Measurements from ENCODE around the gene SSB. TPM values are rescaled to one million over a fixed set of nuclear protein-coding genes. Genes with fewer than 3 reads are reported as not detected.

SSB gene
- total and polyA plus RNA-seq, 2 of the 13 experiments (the other 11 are each of a cell fraction or from before 2014, with no cell fraction given) = 109 to 208 TPM

GRCh38 chr2:169824373-169825333 lies 26.0 kb downstream of the SSB start, which contains the start of gene METTL5 (continued):
- TF ChIP-seq SNAPC4 (CRISPR knock-in tag; IDR thresholded peaks at IDR 0.05) = no peak
- TF ChIP-seq ZNF670 (CRISPR knock-in tag; IDR thresholded peaks at IDR 0.05; ENCODE audit: borderline replicate concordance) = peak; percentile 66; the same call in 1 of the 2 replicates
- no peak for TF ChIP-seq NFE2L2 (IDR thresholded peaks at IDR 0.05; ENCODE audit: low read length)
- TF ChIP-seq SOX13 (IDR thresholded peaks at IDR 0.05) = no peak
- no peak for TF ChIP-seq SOX13 (CRISPR knock-in tag; conservative IDR thresholded peaks at IDR 0.05 in 1 of 2, IDR thresholded peaks at IDR 0.05 in 1 of 2)
- no peak for TF ChIP-seq MED8 (CRISPR knock-in tag; IDR thresholded peaks at IDR 0.05; ENCODE audit: insufficient replicate concordance)
- TF ChIP-seq MLXIP (CRISPR knock-in tag; IDR thresholded peaks at IDR 0.05; ENCODE audit: borderline replicate concordance) = peak; percentile 76; the same call in 1 of the 2 replicates
- TF ChIP-seq GATA4 (IDR thresholded peaks at IDR 0.05; ENCODE audit: borderline replicate concordance, low read depth) = no peak
- TF ChIP-seq SPEN (CRISPR knock-in tag; IDR thresholded peaks at IDR 0.05; ENCODE audit: low read depth) = peak; percentile 95
- peak; percentile 100 for TF ChIP-seq ZNF687 (CRISPR knock-in tag; IDR thresholded peaks at IDR 0.05)
- TF ChIP-seq GTF2F1 (IDR thresholded peaks at IDR 0.05; ENCODE audit: low read length) = no peak
- peak; percentile 80; the same call in 1 of the 2 replicates for TF ChIP-seq ADNP (CRISPR knock-in tag; IDR thresholded peaks at IDR 0.05)
- TF ChIP-seq NKX3-1 (CRISPR knock-in tag; IDR thresholded peaks at IDR 0.05) = peak; percentile 66; the same call in 1 of the 2 replicates
- TF ChIP-seq ZNF776 (CRISPR knock-in tag; IDR thresholded peaks at IDR 0.05) = peak; percentile 80; the same call in 1 of the 2 replicates

Data from HepG2 (cell line).